Fibroblast of lung (primary cell): ENCODE measurements around the gene MYBPH. TPM values are rescaled to one million over a fixed set of nuclear protein-coding genes. Genes with fewer than 3 reads are reported as not detected.

ENCODE experiments used
- polyA plus RNA-seq, 2 donors: library from polyadenylated mRNA; depleted of rRNA in 1 of 2; stranded (reverse) in 1 of 2; unstranded in 1 of 2; fragments of >200 nt; gene quantifications; 2 replicates each; pipeline ENCODE4 v1.2.1, GENCODE V29; 2011 to 2012; ENCODE audit warnings: missing spikeins in 1 of 2
- total RNA-seq: library from RNA; depleted of rRNA; stranded (reverse); fragments of >200 nt; gene quantifications from 2 replicates; pipeline ENCODE4 v1.2.1, GENCODE V29; 2014

Gene MYBPH
- total and polyA plus RNA-seq, 2 donors (not counting 1 experiment from before 2014, with no cell fraction given), result 0.17 to 5.5 TPM

Other genes with a start within 250 kb of the MYBPH start
- gene KLHL12, start 248.6 kb downstream of the MYBPH start, total RNA-seq, result 48.3 and 55.5 TPM in 2 replicates
- gene KLHL12, start 248.6 kb downstream of the MYBPH start, polyA plus RNA-seq, result 39.4 and 46.3 TPM in 2 replicates
- 62.4 and 81.7 TPM in 2 replicates for gene ADIPOR1, start 217.5 kb downstream of the MYBPH start, total RNA-seq
- 106 and 116 TPM in 2 replicates for gene ADIPOR1, start 217.5 kb downstream of the MYBPH start, polyA plus RNA-seq
- gene CYB5R1, start 208.6 kb downstream of the MYBPH start, total RNA-seq, result 28.2 and 48.1 TPM in 2 replicates
- 36.9 and 41.2 TPM in 2 replicates for gene CYB5R1, start 208.6 kb downstream of the MYBPH start, polyA plus RNA-seq
- 74.5 and 83.7 TPM in 2 replicates for gene TMEM183A, start 168.5 kb downstream of the MYBPH start, total RNA-seq
- 74.2 and 75.3 TPM in 2 replicates for gene TMEM183A, start 168.5 kb downstream of the MYBPH start, polyA plus RNA-seq
- gene PPFIA4, start 149.3 kb downstream of the MYBPH start, total RNA-seq, result 4.3 and 4.6 TPM in 2 replicates
- gene PPFIA4, start 149.3 kb downstream of the MYBPH start, polyA plus RNA-seq, result 0.36 and 3.2 TPM in 2 replicates
- not detected in 2 replicates for gene MYOG, start 89.8 kb downstream of the MYBPH start, total RNA-seq
- gene MYOG, start 89.8 kb downstream of the MYBPH start, polyA plus RNA-seq, result 0.03 TPM in 1 of 2 replicates, not detected in the other
- 1.5 and 10.8 TPM in 2 replicates for gene ADORA1, start 48.1 kb downstream of the MYBPH start, total RNA-seq
- 1.3 and 6.1 TPM in 2 replicates for gene ADORA1, start 48.1 kb downstream of the MYBPH start, polyA plus RNA-seq
- gene CHI3L1, start 10.9 kb upstream of the MYBPH start, total RNA-seq, result 3.0 and 17.5 TPM in 2 replicates
- 4.2 and 42.8 TPM in 2 replicates for gene CHI3L1, start 10.9 kb upstream of the MYBPH start, polyA plus RNA-seq
- gene CHIT1, start 53.8 kb upstream of the MYBPH start, total RNA-seq, result not detected in 2 replicates
- gene CHIT1, start 53.8 kb upstream of the MYBPH start, polyA plus RNA-seq, result not detected in 2 replicates
- 20.3 and 26.3 TPM in 2 replicates for gene BTG2, start 129.7 kb upstream of the MYBPH start, total RNA-seq
- 9.8 and 12.2 TPM in 2 replicates for gene BTG2, start 129.7 kb upstream of the MYBPH start, polyA plus RNA-seq
- 3.3 and 15.4 TPM in 2 replicates for gene FMOD, start 175.3 kb upstream of the MYBPH start, total RNA-seq
- 2.9 and 9.0 TPM in 2 replicates for gene FMOD, start 175.3 kb upstream of the MYBPH start, polyA plus RNA-seq